H1 (cell line): ENCODE results near the gene LTBP1. TPM values are rescaled to one million over a fixed set of nuclear protein-coding genes. Genes with fewer than 3 reads are reported as not detected.

Experiments
- CTCF ChIA-PET: fragments of 300-600 bp; sonication (Branson Sonifier 250); formaldehyde crosslinking; loops from one replicate; lab custom pipeline; 2021; ENCODE audit not compliant: partially characterized antibody; lab: Charles Lee
- POLR2A ChIA-PET: fragments of 300-600 bp; sonication (Branson Sonifier 250); formaldehyde crosslinking; loops from one replicate; lab custom pipeline; 2021; ENCODE audit warnings: inconsistent platforms; ENCODE audit not compliant: partially characterized antibody; lab: Charles Lee
- DNase-seq, 2 experiments: peaks; one replicate each; pipeline versions ENCODE4 v3.0.0 to v3.0.0-alpha.2; 2010 to 2022; ENCODE audit warnings: low spot score in 2 of 2, low read depth in 1 of 2, mixed read lengths in 1 of 2
- FAIRE-seq: peaks from 2 replicates; lab custom pipeline; 2011; peaks lifted over from hg19 to GRCh38; lab: Jason Lieb, UNC
- H2AFZ ChIP-seq: 2 replicates; pipeline ENCODE4 v1.8.1; 2012; ENCODE audit warnings: low read length, inconsistent platforms
- H2AK5ac ChIP-seq: 2 replicates; pipeline ENCODE4 v1.6.1; 2013; ENCODE audit warnings: low read depth, low read length
- H2BK120ac ChIP-seq: replicated peaks from 2 replicates; pipeline ENCODE3; 2013; ENCODE audit warnings: low read depth, low read length, inconsistent platforms
- H2BK12ac ChIP-seq: 2 replicates; pipeline ENCODE4 v1.6.1; 2013; ENCODE audit warnings: low read depth, low read length
- H2BK15ac ChIP-seq: 2 replicates; pipeline ENCODE4 v1.6.1; 2013; ENCODE audit warnings: low read length
- H2BK20ac ChIP-seq: 2 replicates; pipeline ENCODE4 v1.6.1; 2013; ENCODE audit warnings: low read length
- H2BK5ac ChIP-seq: 2 replicates; pipeline ENCODE4 v1.6.1; 2013; ENCODE audit warnings: low read depth, low read length
- H3K14ac ChIP-seq: 2 replicates; pipeline ENCODE4 v1.6.1; 2013; ENCODE audit warnings: inconsistent platforms; ENCODE audit not compliant: insufficient read length
- H3K18ac ChIP-seq: 2 replicates; pipeline ENCODE4 v1.6.1; 2013; ENCODE audit warnings: low read length; ENCODE audit errors: extremely low read depth
- H3K23ac ChIP-seq: 2 replicates; pipeline ENCODE4 v1.6.1; 2013; ENCODE audit warnings: inconsistent platforms; ENCODE audit not compliant: insufficient read length
- H3K23me2 ChIP-seq: 2 replicates; pipeline ENCODE4 v1.6.1; 2013; ENCODE audit warnings: low read depth, low read length
- H3K27ac ChIP-seq: 2 replicates; pipeline ENCODE4 v1.6.1; 2011; ENCODE audit warnings: low read depth, low read length, inconsistent platforms
- H3K27me3 ChIP-seq, 4 experiments: replicated peaks in 1 of 4; 1 replicate in 1 of 4; 2 replicates in 3 of 4; pipeline versions ENCODE4 v1.6.1 to v1.8.1; 2011 to 2013; ENCODE audit warnings: low read length in 3 of 4, mild to moderate bottlenecking in 3 of 4, inconsistent platforms in 2 of 4, mixed read lengths in 2 of 4, moderate library complexity in 1 of 4; ENCODE audit not compliant: control insufficient read depth in 3 of 4, insufficient read depth in 3 of 4; ENCODE audit errors: extremely low read depth in 1 of 4
- H3K36me3 ChIP-seq, 4 experiments: 2 replicates each; pipeline versions ENCODE4 v1.6.1 to v1.8.1; 2011 to 2013; ENCODE audit warnings: mild to moderate bottlenecking in 4 of 4, low read length in 3 of 4, moderate library complexity in 2 of 4, control low read depth in 1 of 4, inconsistent platforms in 1 of 4; ENCODE audit not compliant: insufficient read depth in 4 of 4, control insufficient read depth in 2 of 4
- H3K4ac ChIP-seq: replicated peaks from 2 replicates; pipeline ENCODE3; 2013; ENCODE audit warnings: low read length, low read depth, mixed read lengths, inconsistent platforms; ENCODE audit not compliant: insufficient read length
- H3K4me1 ChIP-seq, 4 experiments: replicated peaks in 1 of 4; 1 replicate in 1 of 4; 2 replicates in 3 of 4; pipeline versions ENCODE4 v1.6.1 to v1.8.1; 2011 to 2013; ENCODE audit warnings: low read length in 3 of 4, inconsistent platforms in 2 of 4, mixed read lengths in 1 of 4; ENCODE audit not compliant: insufficient read depth in 4 of 4, control insufficient read depth in 3 of 4
- H3K4me2 ChIP-seq, 2 experiments: 2 replicates each; pipeline versions ENCODE4 v1.6.1 to v1.8.1; 2011 to 2013; ENCODE audit warnings: low read depth in 2 of 2, low read length in 2 of 2, control low read depth in 1 of 2, inconsistent platforms in 1 of 2, mild to moderate bottlenecking in 1 of 2; ENCODE audit not compliant: insufficient read depth in 1 of 2
- H3K4me3 ChIP-seq, 4 experiments: fragments of 200-600, 300-600 bp in 1 of 4; sonication (generic), shearing (Covaris generic), sonication (Bioruptor Twin) in 1 of 4; 2 replicates each; pipeline versions ENCODE4 v1.5.1 to v1.8.1; 2011 to 2016; ENCODE audit warnings: low read length in 4 of 4, low read depth in 3 of 4, control low read depth in 2 of 4, inconsistent platforms in 2 of 4, mild to moderate bottlenecking in 2 of 4, mixed read lengths in 1 of 4, moderate library complexity in 1 of 4; ENCODE audit not compliant: insufficient read depth in 2 of 4; ENCODE audit errors: extremely low read depth in 1 of 4
- H3K56ac ChIP-seq: replicated peaks from 2 replicates; pipeline ENCODE3; 2013; ENCODE audit warnings: low read depth, mild to moderate bottlenecking, mixed read lengths, low read length, inconsistent platforms; ENCODE audit not compliant: insufficient read length
- H3K79me1 ChIP-seq: 2 replicates; pipeline ENCODE4 v1.6.1; 2013; ENCODE audit warnings: low read depth, low read length, control low read depth
- H3K79me2 ChIP-seq, 2 experiments: 2 replicates each; pipeline versions ENCODE4 v1.6.1 to v1.8.1; 2012 to 2013; ENCODE audit warnings: low read length in 2 of 2, mild to moderate bottlenecking in 2 of 2, inconsistent platforms in 1 of 2; ENCODE audit not compliant: insufficient read depth in 2 of 2, control insufficient read depth in 1 of 2
- H3K9ac ChIP-seq, 4 experiments: replicated peaks in 1 of 4; 1 replicate in 1 of 4; 2 replicates in 3 of 4; pipeline versions ENCODE4 v1.6.1 to v1.8.1; 2011 to 2013; ENCODE audit warnings: low read depth in 3 of 4, low read length in 3 of 4, control low read depth in 2 of 4, mild to moderate bottlenecking in 2 of 4, moderate library complexity in 2 of 4, inconsistent platforms in 1 of 4; ENCODE audit errors: extremely low read depth in 1 of 4
- H3K9me3 ChIP-seq, 2 experiments: 2 replicates each; pipeline versions ENCODE4 v1.6.1 to v1.8.1; 2012 to 2013; ENCODE audit warnings: mild to moderate bottlenecking in 2 of 2, moderate library complexity in 2 of 2, control low read depth in 1 of 2, inconsistent platforms in 1 of 2, low read depth in 1 of 2, low read length in 1 of 2, mixed read lengths in 1 of 2; ENCODE audit not compliant: insufficient read depth in 2 of 2
- H4K20me1 ChIP-seq, 2 experiments: replicated peaks in 1 of 2; 2 replicates each; pipeline versions ENCODE3 to v1.8.1; 2011 to 2013; ENCODE audit warnings: inconsistent platforms in 2 of 2, low read length in 2 of 2, mild to moderate bottlenecking in 1 of 2; ENCODE audit not compliant: insufficient read depth in 2 of 2, control insufficient read depth in 1 of 2
- H4K5ac ChIP-seq: 2 replicates; pipeline ENCODE4 v1.6.1; 2013; ENCODE audit warnings: low read length, low read depth, mixed read lengths, inconsistent platforms; ENCODE audit not compliant: insufficient read length
- H4K8ac ChIP-seq: 2 replicates; pipeline ENCODE4 v1.8.0; 2013; ENCODE audit warnings: mild to moderate bottlenecking, moderate library complexity, low read length, inconsistent platforms; ENCODE audit not compliant: insufficient read depth; ENCODE audit errors: extremely low read depth
- H4K91ac ChIP-seq: replicated peaks from 2 replicates; pipeline ENCODE3; 2013; ENCODE audit warnings: low read length, mixed read lengths, inconsistent platforms; ENCODE audit not compliant: insufficient read length
- CBX8 ChIP-seq: fragments of 300-800, 300-1000 bp; sonication (generic); IDR thresholded peaks from 2 replicates; pipeline ENCODE4 v1.7.1; 2016; ENCODE audit warnings: low read depth, low read length, borderline replicate concordance
- NRF1 ChIP-seq: IDR thresholded peaks from 2 replicates; pipeline ENCODE4 v1.6.1; 2011; ENCODE audit warnings: mild to moderate bottlenecking, low read depth, low read length, improper control_type of control experiment
- POLR2AphosphoS5 ChIP-seq: IDR thresholded peaks from 2 replicates; pipeline ENCODE4 v1.6.1; 2011; ENCODE audit warnings: low read depth, low read length
- RNF2 ChIP-seq: fragments of 200-900, 300-1000 bp; sonication (generic); IDR thresholded peaks from 2 replicates; pipeline ENCODE4 v1.7.1; 2016; ENCODE audit warnings: borderline replicate concordance, low read depth, mild to moderate bottlenecking, antibody characterized with exemption, low read length; ENCODE audit not compliant: poor library complexity, severe bottlenecking; ENCODE audit errors: missing control alignments
- TAF1 ChIP-seq: IDR thresholded peaks from 2 replicates; pipeline ENCODE4 v1.6.1; 2011; ENCODE audit warnings: mild to moderate bottlenecking, low read depth, low read length
- TCF12 ChIP-seq: IDR thresholded peaks from 2 replicates; pipeline ENCODE4 v1.6.1; 2011; ENCODE audit warnings: low read depth, mild to moderate bottlenecking, low read length
- TEAD4 ChIP-seq: IDR thresholded peaks from 2 replicates; pipeline ENCODE4 v1.6.1; 2012; ENCODE audit warnings: low read depth, low read length, inconsistent platforms, mixed read lengths
- WGBS, 2 experiments: shearing (Covaris generic) in 1 of 2; methylation state at CpG; one replicate each; pipeline versions ENCODE4 v1.1.6 to v1.1.7; 2013 to 2015; ENCODE audit warnings: low lambda C conversion rate in 2 of 2, mixed read lengths in 2 of 2, inconsistent platforms in 1 of 2, low coverage in 1 of 2, missing lambda C conversion rate in 1 of 2; ENCODE audit not compliant: insufficient replicate concordance in 2 of 2, insufficient coverage in 1 of 2, insufficient read length in 1 of 2; ENCODE audit errors: extremely low coverage in 1 of 2, missing lambda C conversion rate in 1 of 2; 5-methylcytosine and 5-hydroxymethylcytosine counted together
- polyA plus RNA-seq, 7 experiments: library from polyadenylated mRNA; depleted of rRNA in 3 of 7; stranded (reverse) in 5 of 7; unstranded in 2 of 7; fragments of >200 nt in 5 of 7; fragments of 200-250 nt in 2 of 7; gene quantifications; 1 replicate in 5 of 7; 2 replicates in 1 of 7; 4 replicates in 1 of 7; pipeline versions ENCODE4 v1.2.1 to v1.2.3, GENCODE V29; 2011 to 2013; ENCODE audit warnings: missing spikeins in 2 of 7, mixed read lengths in 2 of 7
- total RNA-seq: library from RNA; stranded (reverse); fragmentation: NEBNext Ultra II Directional; extraction: Animal tissue kit (Norgen Biotek cat#: 25700); gene quantifications from 2 replicates; pipeline ENCODE4 v1.2.1, GENCODE V29; 2021

The LTBP1 gene
- total and polyA plus RNA-seq, 2 of the 8 experiments (the other 6 are each of a cell fraction or from before 2014, with no cell fraction given), result 15.4 to 24.7 TPM

DNA sequence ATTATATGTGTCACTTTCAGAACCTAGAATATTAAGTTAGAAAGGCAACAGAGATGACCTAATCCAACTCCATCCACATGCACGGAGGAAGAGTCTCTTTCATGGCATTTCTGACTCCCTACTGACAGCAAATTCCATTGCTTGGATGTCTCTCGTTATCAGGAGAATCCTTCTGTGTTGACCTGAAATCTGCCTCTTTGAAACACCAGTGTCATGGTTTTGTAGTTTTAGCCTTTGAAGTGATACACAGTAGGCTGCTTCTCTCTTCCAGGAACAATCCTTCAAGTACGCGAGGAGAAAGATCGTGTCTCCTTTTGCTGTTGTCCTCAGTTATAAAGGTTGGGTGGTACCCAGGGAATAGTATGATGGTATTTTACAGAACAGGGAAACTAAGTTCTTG, 327.8 kb downstream of the LTBP1 start:
- TF ChIP-seq NRF1 (no peak), TAF1 (no peak), CBX8 (no peak), TEAD4 (no peak), POLR2AphosphoS5 (no peak), RNF2 (no peak), TCF12 (no peak)
- TF ChIP-seq, all 59 proteins: peak for 0
- Histone ChIP-seq H3K36me3 (no peaks in the 10 kb centered on the region), H3K14ac (no peak overlapping the region), H3K79me2 (no peaks in the 10 kb centered on the region), H3K4ac (no peak overlapping the region), H2AK5ac (no peak overlapping the region), H3K9ac (no peak overlapping the region), H2BK12ac (no peak overlapping the region), H2AFZ (no peak overlapping the region), H4K20me1 (no peaks in the 10 kb centered on the region), H3K23me2 (no peaks in the 10 kb centered on the region), H2BK20ac (no peak overlapping the region), H4K5ac (no peak overlapping the region), H4K91ac (no peak overlapping the region), H3K4me2 (no peak overlapping the region), H2BK5ac (no peak overlapping the region), H3K18ac (no peak overlapping the region), H3K27me3 (no peaks in the 10 kb centered on the region), H2BK15ac (no peak overlapping the region), H3K4me1 (no peaks in the 10 kb centered on the region), H3K23ac (no peak overlapping the region), H4K8ac (no peak overlapping the region), H3K9me3 (no peaks in the 10 kb centered on the region), H2BK120ac (no peak overlapping the region), H3K4me3 (no peak overlapping the region), H3K56ac (no peak overlapping the region), H3K79me1 (no peaks in the 10 kb centered on the region), H3K27ac (no peak overlapping the region)
- POLR2A ChIA-PET, result no interaction called here
- WGBS, 2 experiments, result 90% methylated on average over 5 of the region's 5 CpGs; no CpG with 5 or more reads in 1 of the 2 experiments
- no peak for FAIRE-seq
- CTCF ChIA-PET, result no interaction called here
- no peak for DNase-seq
